MG63 (cell line): ENCODE results near the gene NECTIN1. TPM values are rescaled to one million over a fixed set of nuclear protein-coding genes. Genes with fewer than 3 reads are reported as not detected.

ENCODE experiments used
- DNase-seq: peaks from one replicate; pipeline ENCODE4 v3.0.0-alpha.2; 2020
- H3K27me3 ChIP-seq: fragments of 250-450 bp; sonication (Bioruptor Pico); 2 replicates; pipeline ENCODE4 v1.5.1; 2020; ENCODE audit warnings: mild to moderate bottlenecking, moderate library complexity
- H3K36me3 ChIP-seq: fragments of 250-450 bp; sonication (Bioruptor Pico); 2 replicates; pipeline ENCODE4 v1.5.1; 2020; ENCODE audit warnings: mild to moderate bottlenecking, moderate library complexity
- H3K4me3 ChIP-seq: fragments of 250-450 bp; sonication (Bioruptor Pico); 2 replicates; pipeline ENCODE4 v1.5.1; 2020; ENCODE audit warnings: mild to moderate bottlenecking, moderate library complexity
- H3K9me3 ChIP-seq: fragments of 250-450 bp; sonication (Bioruptor Pico); 2 replicates; pipeline ENCODE4 v1.5.1; 2020; ENCODE audit warnings: mild to moderate bottlenecking, moderate library complexity
- total RNA-seq: library from RNA; depleted of rRNA; stranded (reverse); fragments of >200 nt; shearing (Covaris generic); gene quantifications from 2 replicates; pipeline ENCODE4 v1.2.3, GENCODE V29; 2014; ENCODE audit warnings: low replicate concordance; rRNA removed

The NECTIN1 gene, protein sequence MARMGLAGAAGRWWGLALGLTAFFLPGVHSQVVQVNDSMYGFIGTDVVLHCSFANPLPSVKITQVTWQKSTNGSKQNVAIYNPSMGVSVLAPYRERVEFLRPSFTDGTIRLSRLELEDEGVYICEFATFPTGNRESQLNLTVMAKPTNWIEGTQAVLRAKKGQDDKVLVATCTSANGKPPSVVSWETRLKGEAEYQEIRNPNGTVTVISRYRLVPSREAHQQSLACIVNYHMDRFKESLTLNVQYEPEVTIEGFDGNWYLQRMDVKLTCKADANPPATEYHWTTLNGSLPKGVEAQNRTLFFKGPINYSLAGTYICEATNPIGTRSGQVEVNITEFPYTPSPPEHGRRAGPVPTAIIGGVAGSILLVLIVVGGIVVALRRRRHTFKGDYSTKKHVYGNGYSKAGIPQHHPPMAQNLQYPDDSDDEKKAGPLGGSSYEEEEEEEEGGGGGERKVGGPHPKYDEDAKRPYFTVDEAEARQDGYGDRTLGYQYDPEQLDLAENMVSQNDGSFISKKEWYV
- total RNA-seq = 2.2 and 5.3 TPM in 2 replicates

DNA sequence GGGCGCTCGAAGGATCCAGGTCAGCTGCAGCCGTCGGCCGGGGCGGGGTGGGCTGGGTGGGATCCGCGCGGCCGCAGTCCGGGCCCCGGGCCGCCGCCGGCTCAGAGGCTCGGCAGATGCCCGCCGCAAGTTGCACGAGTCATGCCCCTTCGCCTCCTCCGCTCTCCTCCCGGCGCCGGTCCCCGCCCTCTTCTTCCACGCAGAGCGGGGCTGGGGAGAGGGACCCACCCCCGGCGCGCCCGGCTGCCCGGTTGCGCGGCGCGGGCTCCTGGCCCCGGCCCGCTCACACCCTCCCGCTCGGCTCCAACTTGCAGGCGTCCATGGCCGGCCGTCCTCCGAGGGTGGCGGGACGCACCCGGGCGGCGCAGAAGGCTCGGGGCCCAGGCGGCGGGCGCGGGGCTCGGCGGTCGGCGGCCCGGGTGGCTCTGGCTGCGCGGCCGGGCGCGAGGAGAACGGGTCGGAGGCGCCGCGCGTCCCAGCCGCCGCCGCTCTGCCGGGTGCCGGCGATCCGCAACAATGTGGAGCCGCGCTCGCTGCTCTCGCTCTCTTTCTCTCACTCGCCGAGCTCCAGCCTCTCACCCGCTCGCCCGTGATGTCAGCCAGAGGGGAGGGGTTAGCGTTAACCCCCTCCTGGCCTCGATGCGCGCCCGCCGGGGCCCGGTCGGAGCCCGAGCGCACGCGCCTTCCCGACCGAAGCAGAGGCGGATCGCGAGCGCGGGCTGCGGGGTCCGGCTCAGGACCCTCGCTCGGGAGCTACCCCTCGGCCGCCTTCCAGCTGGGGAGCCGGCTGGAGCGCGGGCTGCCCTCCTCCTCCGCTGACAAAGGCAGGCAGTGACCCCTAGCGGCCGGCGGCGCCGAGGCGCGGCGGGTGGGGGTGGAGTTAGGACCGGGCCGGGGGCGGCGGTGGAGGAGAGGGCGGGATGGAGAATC is at the start of gene NECTIN1:
Gene NECTIN1, minus strand, starts transcription at position 550 of the 930 bp plus-strand sequence. CDS start 647 bp downstream, outside the sequence.
- H3K9me3 ChIP-seq = no peaks in the 10 kb centered on the region; the same call in 1 of the 2 replicates
- no peaks in the 10 kb centered on the region for H3K27me3 ChIP-seq
- no peaks in the 10 kb centered on the region for H3K36me3 ChIP-seq
- DNase-seq = peak; percentile 85
- peak within 1 kb of the TSS; percentile 73 for H3K4me3 ChIP-seq

DNA sequence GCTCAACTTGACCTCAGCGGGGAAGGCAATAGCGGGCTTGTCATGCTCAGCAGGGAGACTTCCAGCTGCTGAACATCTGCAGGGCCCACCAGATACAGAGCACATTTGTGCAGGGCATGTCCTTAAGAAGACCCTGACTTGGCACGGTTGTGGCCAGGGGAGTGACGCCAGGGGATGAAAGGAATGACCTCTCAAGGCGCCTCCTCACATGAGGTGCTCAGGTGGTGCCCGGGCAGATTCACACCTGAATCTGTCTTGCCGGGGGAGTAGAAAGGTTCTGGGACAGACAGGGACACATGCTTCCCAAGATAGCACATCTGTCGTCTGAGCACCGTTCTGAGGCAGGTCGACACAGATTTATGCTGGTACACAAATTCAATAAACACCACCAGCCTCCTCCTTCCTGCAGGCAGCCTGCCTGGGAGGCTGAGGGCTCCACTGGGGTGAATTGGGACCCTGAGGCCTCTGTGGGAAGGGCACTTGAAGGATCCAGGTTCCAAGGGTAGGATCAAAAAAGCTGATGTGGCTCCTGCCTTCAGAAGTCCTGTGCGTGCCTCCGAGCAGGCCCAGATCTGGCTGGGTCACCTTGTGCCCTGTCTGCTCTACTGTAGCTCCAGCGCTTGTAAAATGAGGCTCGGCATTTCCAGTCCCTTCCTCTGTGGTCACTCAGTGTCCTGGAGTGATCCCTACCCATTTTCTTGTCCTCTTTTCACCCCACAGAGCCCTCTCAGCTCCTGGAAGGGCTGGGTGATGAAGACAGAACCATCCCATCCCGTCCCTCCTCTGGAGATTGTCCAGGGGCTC is 49.6 kb upstream of the NECTIN1 start:
- Histone ChIP-seq H3K4me3 (no peak overlapping the region), H3K36me3 (no peaks in the 10 kb centered on the region)

DNA sequence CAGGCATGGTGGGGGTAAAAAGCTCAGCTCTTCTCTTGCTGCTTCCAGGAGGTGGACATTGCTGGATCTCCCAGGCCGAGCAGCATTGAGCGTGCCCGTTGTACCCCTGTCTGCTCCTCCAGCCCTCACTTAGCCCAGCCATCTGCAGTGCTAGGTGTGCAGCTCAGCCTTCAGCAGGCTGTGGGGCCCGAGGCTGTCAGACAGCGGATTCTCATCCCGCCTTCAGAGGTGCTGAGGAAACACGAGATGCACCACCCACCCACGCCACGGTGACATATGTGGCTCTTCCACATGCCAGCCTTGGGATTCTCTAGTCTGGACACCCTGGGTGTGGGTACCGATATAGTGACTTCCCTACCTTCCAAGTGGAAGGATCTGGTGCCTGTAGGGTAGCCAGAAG is 48.9 kb upstream of the NECTIN1 start:
- DNase-seq = no peak
- no peaks in the 10 kb centered on the region for H3K27me3 ChIP-seq
- H3K4me3 ChIP-seq = no peak overlapping the region
- no peaks in the 10 kb centered on the region for H3K36me3 ChIP-seq
- no peaks in the 10 kb centered on the region for H3K9me3 ChIP-seq

More for the DNA sequence above, 49.6 kb upstream of the NECTIN1 start:
- no peaks in the 10 kb centered on the region for H3K27me3 ChIP-seq
- peaks cover 4% of the 10 kb centered on the region; the same call in 1 of the 2 replicates for H3K9me3 ChIP-seq
- no peak for DNase-seq

- no peaks in the 10 kb centered on the region for H3K9me3 ChIP-seq
- DNase-seq = no peak
- H3K4me3 ChIP-seq = no peak overlapping the region
- no peaks in the 10 kb centered on the region for H3K36me3 ChIP-seq
- H3K27me3 ChIP-seq = no peaks in the 10 kb centered on the region
These were observed 47.7 kb upstream of the NECTIN1 start for GRCh38 chr11:119776651-119777050.

DNA sequence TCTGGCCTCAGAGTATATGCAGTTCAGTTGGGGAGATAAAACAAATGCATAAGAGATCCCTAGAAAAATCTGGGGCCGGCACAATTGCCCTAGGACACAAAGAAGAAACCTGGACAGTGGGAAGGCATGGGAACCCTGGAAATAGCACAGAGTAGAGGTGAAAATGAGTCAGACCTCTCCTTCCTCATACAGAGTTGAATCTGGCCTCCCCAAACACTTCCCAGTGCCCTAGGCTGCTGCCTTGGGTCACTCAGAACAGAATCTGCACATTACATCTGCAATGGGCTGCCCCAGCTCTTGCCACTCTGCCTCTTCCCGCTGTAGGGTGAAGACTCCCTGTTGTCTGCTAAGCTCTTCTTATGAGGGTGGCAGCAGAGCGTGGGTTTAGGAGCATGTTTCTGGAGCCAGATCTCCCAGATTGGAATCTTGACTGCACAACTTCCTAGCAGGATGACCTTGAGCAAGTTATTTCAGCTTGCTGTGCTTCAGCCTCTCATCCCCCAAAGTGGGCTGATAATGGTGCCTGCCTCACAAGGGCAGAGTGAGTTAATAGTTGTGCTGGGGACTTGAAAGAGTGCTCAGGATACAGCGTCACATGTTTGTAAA is 47.1 kb upstream of the NECTIN1 start:
- Histone ChIP-seq H3K9me3 (no peaks in the 10 kb centered on the region), H3K36me3 (no peaks in the 10 kb centered on the region), H3K4me3 (no peak overlapping the region), H3K27me3 (no peaks in the 10 kb centered on the region)
- no peak for DNase-seq

- Histone ChIP-seq H3K9me3 (no peaks in the 10 kb centered on the region), H3K4me3 (no peak overlapping the region), H3K36me3 (no peaks in the 10 kb centered on the region), H3K27me3 (no peaks in the 10 kb centered on the region)
- no peak for DNase-seq
These were observed 45.3 kb upstream of the NECTIN1 start for GRCh38 chr11:119774172-119774763.

- 0 out of 2 replicates have a peak, but pooled peaks cover 1% of the 10 kb centered on the region for H3K9me3 ChIP-seq
- no peak for DNase-seq
- H3K27me3 ChIP-seq = peaks cover 5% of the 10 kb centered on the region
- no peaks in the 10 kb centered on the region for H3K36me3 ChIP-seq
- H3K4me3 ChIP-seq = no peak overlapping the region
These were observed 43.8 kb upstream of the NECTIN1 start for GRCh38 chr11:119772641-119773415.

DNA sequence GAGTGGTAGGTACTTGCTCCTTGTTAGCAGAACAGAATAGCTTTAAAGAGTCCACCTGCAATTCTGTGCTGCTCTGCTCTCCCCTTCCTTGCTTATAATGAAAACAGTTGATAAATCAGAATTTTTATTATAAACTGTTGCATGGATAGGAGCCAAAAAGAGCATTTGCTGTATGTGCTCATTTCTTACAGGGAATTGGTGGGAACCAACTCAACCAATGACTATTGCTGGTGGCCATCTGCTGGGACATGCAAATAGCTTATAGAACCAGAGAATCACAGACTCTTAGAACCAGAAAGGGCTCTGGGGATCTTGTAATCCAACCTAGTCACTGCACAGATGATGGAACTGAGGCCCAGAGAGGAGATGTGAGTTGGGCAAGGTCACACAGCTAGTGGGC is 43.1 kb upstream of the NECTIN1 start:
- peaks cover 7% of the 10 kb centered on the region; the same call in 1 of the 2 replicates for H3K9me3 ChIP-seq
- DNase-seq = no peak
- peaks cover 7% of the 10 kb centered on the region for H3K27me3 ChIP-seq
- H3K36me3 ChIP-seq = no peaks in the 10 kb centered on the region
- H3K4me3 ChIP-seq = no peak overlapping the region

DNA sequence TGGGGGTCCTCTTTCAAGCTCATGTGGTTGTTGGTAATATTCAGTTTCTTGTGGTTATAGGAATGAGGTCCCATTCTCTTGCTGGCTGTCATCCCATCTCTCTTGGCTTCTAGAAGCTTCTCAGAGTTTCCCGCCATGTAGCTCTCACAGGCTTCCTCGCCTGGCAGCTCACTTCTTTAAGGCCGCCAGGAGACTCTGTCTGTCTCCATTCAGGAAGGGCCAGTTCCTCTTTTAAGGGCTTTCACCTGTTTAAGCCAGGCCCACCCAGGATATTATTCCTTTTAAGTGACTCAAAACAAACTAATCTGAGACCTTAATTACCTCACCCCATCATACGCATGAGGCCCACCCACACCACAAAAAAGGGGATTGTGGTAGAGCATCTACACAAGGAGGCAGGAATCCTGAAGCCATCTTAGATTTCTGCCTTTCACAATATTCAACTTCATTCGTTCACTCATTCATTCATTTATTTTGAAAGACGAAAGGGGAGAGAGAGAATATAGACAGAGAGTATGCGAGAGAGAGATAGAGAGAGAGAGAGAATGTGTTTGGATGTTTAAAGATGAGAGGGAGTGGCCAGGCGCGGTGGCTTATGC is 42.3 kb upstream of the NECTIN1 start:
- no peaks in the 10 kb centered on the region for H3K36me3 ChIP-seq
- no peak overlapping the region for H3K4me3 ChIP-seq
- H3K9me3 ChIP-seq = peaks cover 7% of the 10 kb centered on the region
- no peak for DNase-seq
- H3K27me3 ChIP-seq = peaks cover 12% of the 10 kb centered on the region

DNA sequence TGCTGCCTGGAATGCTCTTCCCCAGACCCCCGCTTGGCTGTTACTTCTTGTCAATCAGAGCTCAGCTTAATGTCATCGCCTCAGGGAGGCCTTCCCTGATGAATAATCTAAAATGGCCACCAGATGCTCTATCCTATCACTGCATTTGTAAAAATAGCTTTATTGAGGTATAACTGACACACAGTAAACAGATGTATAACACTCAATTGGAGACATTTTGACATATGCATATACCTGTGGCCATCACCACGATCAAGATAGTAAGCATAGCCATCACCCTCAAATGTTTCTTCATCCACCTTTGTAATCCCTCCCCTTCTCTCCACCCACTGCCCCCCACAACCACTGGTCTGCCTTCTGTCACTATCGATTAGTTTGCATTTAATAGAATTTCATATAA is 36.6 kb upstream of the NECTIN1 start:
- no peak for DNase-seq
- H3K27me3 ChIP-seq = peaks cover 12% of the 10 kb centered on the region
- peaks cover 7% of the 10 kb centered on the region for H3K9me3 ChIP-seq
- H3K36me3 ChIP-seq = no peaks in the 10 kb centered on the region
- H3K4me3 ChIP-seq = no peak overlapping the region

DNA sequence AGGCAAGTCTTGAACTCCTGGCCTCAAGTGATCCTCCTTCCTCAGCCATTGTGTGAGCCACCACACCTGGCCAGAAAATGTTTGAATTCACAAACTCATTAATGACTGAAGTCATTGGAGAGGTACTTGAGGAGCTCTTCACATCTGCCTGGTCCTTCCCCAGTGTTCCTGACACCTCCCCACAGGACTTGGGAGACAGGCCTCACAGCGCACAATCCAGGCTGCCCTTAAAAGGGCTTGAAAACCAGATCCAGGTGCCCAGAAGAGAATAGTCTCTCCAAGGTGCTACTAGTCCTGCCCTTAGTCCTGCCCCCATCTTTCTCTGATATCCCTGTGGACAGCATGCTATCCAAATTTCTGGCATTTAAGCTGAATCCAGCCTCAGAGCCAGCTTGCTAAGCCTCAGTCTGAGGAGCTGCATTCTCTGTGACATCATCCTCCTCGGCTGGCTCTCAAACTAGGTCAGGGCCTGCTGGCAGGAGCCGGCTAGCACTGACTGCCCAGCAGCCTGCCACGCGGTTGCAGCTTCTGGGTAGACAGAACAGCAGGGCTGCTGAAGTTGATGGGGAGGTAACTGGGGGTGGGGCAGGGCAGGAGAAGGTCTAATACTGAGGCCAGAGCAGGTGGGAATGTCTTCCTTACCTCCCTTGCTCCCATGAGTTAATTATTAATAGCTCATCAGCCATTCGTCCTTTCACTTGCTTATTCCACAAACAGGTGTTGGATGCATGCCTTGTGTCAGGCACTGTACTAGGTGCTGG is 35.3 kb upstream of the NECTIN1 start:
- Histone ChIP-seq H3K4me3 (no peak overlapping the region), H3K9me3 (peaks cover 7% of the 10 kb centered on the region), H3K27me3 (peaks cover 12% of the 10 kb centered on the region), H3K36me3 (no peaks in the 10 kb centered on the region)
- peak; percentile 85 for DNase-seq

GRCh38 chr11:119763071-119763728 is 34.2 kb upstream of the NECTIN1 start:
- Histone ChIP-seq H3K36me3 (no peaks in the 10 kb centered on the region), H3K27me3 (peaks cover 8% of the 10 kb centered on the region), H3K9me3 (peaks cover 7% of the 10 kb centered on the region), H3K4me3 (no peak overlapping the region)
- no peak for DNase-seq

GRCh38 chr11:119759747-119760412 is 30.9 kb upstream of the NECTIN1 start:
- H3K4me3 ChIP-seq = no peak overlapping the region
- DNase-seq = no peak
- H3K9me3 ChIP-seq = no peaks in the 10 kb centered on the region
- no peaks in the 10 kb centered on the region for H3K36me3 ChIP-seq
- no peaks in the 10 kb centered on the region for H3K27me3 ChIP-seq
